GM21390 (cell line): ENCODE data around the gene NPR1.
"Not testable (repeated sequence)": the region's sequence is repeated elsewhere in the genome, so short reads cannot be mapped to it uniquely, and the experiment has no call there.

Source experiments
- ATAC-seq: cut with Tn5 transposase; IDR thresholded peaks from one replicate; pipeline ENCODE4 v1.9.1; 2021; ENCODE audit not compliant: unreplicated experiment

Gene NPR1

DNA sequence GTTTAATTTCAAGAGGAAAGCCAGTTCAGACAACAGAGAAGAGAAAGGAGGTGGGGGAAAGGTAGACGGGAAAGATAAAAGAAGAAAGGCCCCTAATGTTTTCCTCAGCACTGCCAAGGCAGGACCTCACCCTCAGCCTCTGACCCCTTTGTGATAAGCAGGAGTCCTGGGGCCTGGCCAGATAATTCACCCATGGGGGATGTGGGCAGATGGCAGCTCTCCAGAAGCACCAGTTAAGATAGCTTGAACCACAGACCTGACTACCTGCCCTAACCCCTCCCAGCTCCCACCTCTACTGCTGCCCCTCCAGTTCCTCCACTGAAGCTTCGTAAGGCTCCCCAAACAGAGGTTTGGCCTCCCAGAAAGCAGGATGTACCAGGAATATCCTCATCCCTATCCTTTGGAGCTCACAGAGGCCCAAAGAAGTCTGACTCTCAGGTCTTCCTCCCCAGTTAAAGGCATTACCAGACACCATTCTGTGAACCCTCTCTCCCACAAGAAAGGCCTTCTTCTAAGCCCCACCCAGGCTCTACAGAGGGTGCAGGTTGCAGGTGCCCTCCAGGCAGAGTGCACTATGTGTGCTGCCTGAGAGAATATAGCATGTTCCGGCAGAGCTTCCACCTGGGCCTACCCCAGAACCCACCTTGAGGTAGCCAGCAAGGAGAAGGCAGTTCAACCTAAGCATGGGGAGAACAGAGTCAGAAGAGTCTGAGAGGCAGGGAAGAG lies 29.2 kb upstream of the NPR1 start:
- ATAC-seq = no peak

DNA sequence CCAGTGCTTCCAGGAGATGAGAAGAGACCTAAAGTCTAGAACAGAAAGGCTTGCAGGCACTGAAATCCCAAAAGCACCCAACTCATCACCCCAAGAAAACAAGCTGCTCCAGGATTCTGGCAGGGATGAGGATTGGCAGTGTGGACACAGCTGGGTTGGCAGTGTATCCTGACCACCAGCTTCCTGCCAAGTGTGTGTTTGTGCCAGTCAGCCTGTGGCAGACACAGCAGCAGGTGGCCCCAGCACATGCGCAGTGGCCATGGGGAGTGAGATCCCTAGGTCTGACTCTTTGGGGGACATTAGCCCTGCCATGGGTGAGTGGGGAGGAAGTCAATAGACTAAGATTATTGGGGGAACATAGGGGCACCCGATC lies 28.6 kb upstream of the NPR1 start:
- ATAC-seq = no peak

DNA sequence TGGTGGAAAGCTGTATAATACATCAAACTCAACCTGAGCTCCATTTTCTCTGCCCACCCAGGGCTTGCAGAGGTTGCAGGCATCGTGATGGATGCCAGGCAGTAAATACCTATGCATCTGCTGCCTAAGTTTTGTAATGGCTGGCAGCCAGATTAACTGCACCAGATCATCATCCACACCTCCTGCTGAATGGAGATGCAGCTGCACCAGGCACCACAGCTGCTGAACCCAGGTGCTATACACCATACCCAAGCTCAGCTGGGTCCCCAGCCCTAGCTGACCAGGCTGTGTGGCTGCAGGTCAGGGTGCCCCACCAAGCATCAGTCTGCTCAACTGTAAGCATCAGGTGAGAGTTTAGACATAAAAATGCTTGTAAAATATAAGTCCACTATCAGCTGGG lies 26.7 kb upstream of the NPR1 start:
- no peak for ATAC-seq

DNA sequence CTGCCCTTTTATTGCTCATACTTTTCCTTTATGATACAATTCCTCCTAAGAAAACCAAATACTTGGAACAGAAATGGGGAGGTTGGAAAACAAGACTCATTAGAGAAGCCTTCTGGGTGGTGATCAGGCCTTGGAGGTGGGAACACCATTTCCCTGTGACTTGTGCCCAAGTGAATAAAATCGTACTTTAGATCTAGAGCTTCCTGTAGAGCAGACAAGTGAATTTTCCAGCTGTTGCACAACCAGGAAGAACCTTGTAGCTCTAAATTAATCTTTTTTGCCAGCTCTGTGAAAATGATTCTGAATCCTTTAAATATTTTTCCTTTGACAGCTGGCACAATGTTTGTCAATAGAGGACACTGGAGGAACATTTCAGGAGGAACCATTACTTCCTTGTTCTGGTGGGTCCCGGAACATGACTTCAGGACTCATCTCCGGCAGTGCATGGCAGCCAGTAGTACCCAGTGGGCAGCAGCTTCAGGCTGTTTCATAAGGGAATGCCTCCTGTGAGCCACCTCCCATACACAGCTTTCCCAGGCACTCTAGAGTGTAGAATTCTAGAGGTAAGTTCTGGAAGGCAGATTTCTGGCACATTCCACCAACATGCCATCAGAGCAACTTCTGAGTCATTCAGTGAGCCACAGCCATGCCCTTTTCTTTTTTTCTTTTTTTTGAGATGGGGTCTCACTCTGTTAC lies 25.5 kb upstream of the NPR1 start:
- ATAC-seq = no peak

DNA sequence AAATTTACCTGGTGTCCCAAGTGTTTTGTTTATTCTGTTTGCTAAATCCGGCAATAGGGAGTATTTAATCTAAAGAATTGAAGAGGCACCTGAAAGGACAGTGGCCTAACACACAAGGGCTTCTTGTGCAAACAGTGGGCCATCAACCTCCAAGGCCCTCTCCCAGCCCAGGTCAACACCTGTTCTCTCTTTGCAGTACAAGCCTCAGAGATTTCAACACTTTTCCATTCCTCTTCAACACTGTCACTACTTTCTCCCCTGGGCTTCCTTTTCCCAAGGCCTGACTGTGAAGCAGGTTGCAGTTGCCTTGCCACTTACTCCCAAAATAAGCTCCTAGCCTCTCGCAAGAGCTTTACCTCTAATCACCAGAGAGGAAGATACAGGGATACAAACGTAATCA lies 23.2 kb upstream of the NPR1 start:
- ATAC-seq = no peak

DNA sequence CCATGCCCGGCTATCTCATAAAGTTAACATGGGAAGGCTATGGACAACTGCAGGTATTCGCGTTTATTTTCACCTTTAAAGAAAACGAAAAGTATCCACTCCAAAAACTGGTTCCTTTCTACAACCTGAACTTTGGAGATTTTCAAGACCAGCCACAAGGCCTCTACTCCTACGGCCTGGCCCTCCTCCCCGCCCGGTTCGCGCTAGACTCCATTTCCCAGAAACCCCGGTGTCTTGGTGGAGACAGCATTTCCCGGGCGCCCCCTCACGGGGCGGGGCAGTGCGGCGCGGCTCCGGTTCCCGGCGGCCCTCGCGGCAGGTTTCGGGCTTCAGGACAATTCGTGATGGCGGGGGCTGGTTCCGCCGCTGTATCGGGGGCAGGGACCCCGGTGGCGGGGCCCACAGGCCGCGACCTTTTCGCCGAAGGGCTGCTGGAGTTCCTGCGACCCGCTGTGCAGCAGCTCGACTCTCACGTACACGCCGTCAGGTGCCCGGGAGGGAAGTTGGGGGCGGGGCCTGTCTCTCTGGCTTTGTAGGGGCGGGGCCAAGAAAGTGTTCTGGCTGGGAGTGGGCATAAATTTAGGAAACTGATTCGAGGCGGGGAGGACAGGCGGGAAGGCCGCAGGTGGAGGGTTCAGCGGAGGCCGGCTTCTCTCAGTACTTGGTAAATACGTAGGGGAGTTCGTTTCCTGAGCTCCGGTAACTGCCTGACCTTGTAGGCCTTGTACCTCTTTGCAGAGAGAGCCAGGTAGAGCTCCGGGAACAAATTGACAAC lies 19.9 kb upstream of the NPR1 start, which contains the start of gene SNAPIN:
Gene SNAPIN (plus strand): TSS at position 304 of the 775 bp plus-strand sequence. CDS start 41 bp downstream, at position 345.
- peak; percentile 94 for ATAC-seq

DNA sequence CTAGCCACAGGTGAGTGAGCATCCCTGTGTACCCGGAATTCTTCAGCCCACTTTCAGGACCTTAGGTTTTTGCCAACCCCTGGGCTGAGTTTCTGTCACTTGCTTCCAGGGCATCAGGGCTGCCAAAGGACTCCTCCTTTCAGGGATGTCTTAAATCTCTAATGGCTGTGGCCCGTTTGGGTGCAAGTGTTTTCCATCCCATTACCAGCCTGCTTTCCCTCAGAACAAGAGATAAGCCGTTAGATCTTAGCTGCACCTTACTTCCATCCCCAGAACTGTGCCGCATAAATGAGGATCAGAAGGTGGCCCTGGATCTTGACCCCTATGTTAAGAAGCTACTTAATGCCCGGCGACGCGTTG lies 19.3 kb upstream of the NPR1 start:
- no peak for ATAC-seq

DNA sequence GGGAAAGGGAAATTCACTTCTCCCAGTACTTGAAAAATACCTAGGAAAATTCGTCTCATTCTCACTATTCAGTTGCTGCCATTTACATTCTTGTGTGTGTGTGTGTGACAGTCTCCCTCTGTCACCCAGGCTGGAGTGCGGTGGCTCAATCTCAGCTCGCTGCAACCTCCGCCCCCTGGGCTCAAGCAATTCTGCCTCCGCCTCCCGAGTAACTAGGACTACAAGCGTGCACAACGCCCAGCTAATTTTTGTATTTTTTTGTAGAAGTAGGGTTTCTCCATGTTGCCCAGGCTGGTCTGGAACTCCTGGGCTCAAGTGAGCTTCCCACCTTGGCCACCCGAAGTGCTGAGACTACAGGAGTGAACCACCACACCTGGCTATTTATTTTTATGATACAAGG lies 18.8 kb upstream of the NPR1 start:
- no peak for ATAC-seq

DNA sequence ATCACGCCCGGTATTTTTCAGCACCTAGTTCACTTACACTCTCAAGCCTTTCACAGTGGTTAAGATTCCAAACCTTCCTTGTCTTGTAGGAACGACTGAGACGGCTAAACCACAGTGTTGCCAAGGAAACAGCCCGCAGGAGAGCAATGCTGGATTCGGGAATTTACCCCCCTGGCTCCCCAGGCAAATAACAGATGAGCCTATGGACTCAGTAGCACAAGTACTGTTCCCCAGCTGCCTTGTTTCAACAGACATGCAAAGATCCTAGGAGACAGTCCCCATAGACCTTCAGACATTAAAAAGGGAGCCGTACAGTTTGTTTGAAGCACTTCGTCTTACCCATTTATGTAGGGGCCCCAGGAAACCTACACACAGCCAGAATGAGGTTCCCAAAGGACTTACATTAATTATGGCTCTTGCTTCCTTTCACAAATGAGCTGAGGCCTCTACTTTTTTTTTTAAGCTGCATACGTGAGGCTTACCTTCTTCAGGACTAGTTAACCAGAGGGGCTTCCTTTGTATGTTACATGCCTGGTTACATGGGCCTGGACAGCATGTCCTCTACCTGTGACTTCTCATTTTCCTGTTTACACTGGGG lies 17.3 kb upstream of the NPR1 start:
- no peak for ATAC-seq

DNA sequence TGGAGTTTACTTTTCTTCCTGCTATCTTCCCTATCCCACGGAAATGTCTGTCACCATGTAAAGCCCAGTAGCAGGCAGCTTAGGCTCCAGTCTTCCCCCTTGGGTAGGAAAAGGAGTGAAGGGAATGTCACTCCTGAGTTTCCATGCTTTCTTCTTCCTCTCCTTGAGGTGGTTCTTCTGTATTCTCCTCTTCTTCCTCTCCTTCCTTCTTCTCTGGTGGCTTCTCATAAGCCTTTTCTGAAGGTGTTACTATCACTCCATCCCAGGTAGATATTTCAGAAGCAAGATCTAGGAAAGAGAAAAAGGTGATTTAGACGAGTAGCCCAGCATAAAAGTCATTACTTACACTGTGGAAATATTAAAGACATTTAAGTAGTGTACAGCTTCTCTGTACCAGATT lies 16.2 kb upstream of the NPR1 start:
- no peak for ATAC-seq

DNA sequence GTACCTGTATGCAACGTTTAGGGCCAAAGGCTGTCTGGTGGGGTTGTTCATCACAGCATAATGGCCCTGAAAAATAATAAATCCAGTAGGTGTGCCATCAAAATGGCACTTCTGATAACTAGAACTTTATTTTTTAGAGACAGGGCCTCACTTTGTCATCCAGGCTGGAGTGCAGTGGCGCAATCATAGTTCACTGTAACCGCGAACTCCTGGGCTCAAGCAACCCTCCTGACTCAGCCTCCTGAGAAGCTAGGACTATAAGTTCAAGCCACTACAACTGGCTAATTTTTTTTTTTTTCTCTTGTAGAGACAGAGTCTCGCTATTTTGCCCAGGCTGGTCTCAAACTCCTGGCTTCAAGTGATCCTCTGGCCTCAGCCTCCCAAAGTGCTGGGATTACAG lies 15.3 kb upstream of the NPR1 start:
- no peak for ATAC-seq

DNA sequence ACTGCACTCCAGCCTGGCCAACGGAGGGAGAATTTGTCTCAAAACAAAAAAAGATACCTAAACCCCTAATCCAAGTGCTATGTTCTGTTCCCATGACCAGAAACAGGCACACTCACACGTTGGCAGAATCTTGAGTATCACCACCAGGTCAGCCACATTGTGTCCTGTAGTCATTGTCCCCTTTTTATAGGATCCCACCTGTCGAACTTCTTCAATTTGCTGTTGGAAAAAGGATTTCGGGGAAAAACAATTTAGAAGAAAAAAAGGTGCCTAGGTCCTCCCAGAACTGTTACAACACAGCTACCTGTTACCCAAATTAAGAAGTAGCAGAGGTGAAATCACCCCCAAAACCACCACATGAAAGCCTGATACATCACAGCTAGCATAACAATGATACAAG lies 11.0 kb upstream of the NPR1 start:
- ATAC-seq = no peak

DNA sequence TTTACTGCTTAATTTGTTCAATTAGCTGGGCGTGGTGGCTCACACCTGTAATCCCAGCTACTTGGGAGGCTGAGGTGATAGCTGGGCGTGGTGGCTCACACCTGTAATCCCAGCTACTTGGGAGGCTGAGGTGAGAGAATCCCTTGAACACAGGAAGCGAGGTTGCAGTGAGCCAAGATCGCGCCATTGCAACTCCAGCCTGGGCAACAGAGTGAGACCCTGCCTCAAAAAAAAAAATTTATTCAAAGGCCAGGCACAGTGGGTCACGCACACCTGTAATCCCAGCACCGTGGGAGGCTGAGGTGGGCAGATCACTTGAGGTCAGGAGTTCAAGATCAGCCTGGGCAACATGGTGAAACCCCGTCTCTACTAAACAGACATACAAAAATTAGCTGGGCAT lies 9.8 kb upstream of the NPR1 start:
- not testable (repeated sequence) for ATAC-seq

DNA sequence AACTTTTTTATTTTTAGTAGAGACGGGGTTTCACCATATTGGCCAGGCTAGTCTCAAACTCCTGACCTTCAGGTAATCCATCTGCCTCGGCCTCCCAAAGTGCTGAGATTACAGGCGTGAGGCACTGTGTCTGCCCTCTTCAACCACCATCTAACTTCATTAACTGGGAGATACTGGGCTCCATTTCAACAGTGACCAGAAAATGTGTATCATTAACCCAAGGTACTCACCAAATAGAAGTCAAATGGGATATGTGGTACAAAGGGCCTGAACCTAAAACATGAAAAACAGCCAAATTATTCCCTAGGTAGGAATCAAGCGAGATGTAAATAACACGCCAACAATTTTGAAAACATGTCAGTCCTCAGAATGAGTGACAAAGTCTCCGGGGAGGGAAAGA lies 8.9 kb upstream of the NPR1 start:
- no peak for ATAC-seq

DNA sequence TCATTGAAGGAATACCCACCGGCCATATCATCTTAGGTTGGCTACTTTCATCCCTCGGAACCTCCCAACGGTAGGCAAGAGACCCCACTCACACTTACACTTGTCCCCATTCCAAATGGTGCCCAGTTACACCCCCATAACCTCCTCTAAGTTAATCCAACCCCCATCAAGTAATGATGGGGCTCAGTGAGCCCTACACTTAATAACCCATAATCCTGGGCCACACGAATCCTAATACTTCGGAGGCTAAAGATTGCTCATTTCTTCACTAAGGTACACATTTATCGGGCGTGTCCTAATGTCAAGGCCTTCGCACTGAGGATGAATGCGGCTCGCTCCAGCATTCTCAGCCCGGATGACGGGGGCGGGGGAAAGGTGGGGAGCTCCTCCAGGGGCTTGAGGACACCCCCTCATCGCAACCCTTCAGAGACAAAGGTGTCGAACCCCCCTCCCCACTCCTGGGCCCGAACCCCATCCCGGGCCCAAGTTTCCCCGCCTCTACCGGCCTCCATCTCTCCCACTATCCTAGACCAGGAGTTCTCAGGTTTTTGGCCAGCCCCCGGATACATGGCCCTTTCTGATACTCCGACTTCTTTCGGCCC lies 8.1 kb upstream of the NPR1 start:
- ATAC-seq = no peak

DNA sequence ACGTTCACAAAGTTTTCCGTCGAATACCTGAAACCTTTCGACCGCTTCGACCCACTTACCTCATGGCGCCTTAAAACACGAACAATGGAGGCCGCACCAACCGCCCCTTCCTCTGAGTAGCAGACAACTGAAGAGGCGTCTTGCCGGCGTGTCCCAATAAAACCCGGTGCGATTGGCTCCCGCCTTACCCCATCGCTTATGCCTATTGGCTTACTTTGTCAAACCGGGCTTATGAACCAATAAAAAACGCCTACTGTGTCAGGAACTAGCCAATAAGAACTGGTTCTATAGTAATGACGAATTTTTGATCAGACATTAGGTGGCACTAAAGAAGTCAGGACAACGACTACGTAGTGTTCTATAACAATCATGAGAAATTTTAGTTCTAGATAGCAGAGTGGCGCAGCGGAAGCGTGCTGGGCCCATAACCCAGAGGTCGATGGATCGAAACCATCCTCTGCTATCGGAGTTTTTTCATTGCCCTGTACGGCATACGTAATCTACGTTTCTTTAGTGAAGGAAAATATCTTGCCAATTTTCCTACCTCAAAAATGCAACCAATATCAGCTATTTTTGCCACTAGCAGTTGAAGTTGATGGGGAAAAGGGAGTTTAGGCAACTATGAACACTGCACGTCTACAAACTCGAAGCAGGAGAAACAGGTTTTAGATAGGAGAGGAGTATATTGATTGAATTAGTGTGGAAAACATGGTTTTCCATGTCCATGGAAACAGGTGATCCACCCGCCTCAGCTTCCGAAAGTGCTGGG lies 7.4 kb upstream of the NPR1 start, which contains the start of gene ILF2:
Gene ILF2 (minus strand): TSS at position 135 of the 769 bp plus-strand sequence. CDS start 71 bp downstream, at position 64.
- ATAC-seq = peak; percentile 83

DNA sequence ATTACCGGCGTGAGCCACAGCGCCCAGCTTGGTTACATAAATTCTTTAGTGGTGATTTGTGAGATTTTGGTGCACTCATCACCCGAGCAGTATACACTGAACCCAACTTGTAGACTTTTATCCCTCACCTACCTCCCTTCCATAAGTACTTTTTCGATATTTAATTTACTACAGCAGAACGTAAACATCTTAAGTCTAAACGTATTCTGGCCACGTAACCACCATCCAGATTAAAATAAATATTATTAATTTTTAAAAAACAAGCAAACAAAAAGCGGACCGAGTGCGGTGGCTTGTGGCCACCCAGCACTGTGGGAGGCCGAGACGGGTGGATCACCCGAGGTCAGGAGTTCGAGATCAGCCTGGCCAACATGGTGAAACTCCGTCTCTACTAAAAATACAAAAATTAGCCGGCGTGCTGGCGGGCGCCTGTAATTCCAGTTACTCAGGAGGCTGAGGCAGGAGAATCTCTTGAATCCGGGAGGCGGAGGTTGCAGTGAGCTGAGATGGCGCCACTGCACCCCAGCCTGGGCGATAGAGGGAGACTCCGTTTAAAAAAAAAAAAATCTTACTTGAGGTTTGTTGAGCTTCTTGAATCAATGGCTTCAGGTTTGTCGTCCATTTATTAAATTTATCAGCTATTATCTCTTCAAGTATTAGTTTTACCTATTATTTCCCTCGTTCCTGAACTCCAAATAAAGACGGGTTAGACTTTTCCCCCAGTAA lies 6.7 kb upstream of the NPR1 start:
- ATAC-seq = peak; percentile 32

DNA sequence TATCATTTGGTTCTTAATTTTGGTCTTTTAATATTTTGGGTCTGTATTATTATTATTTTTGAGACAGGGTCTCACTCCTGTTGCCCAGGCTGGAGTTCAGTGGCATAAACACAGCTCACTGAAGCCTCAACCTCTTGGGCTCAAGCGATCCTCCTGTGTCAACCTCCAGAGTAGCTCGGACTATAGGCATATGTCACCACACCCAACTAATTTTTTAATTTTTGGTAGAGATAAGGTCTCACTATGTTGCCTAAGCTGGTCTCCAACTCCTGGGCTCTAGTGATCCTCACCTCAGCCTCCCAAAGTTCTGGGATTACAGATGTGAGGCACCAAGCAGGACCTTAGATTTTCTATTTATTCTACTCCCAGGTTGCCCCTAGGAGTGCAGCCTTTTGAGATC lies 5.0 kb upstream of the NPR1 start:
- no peak for ATAC-seq

DNA sequence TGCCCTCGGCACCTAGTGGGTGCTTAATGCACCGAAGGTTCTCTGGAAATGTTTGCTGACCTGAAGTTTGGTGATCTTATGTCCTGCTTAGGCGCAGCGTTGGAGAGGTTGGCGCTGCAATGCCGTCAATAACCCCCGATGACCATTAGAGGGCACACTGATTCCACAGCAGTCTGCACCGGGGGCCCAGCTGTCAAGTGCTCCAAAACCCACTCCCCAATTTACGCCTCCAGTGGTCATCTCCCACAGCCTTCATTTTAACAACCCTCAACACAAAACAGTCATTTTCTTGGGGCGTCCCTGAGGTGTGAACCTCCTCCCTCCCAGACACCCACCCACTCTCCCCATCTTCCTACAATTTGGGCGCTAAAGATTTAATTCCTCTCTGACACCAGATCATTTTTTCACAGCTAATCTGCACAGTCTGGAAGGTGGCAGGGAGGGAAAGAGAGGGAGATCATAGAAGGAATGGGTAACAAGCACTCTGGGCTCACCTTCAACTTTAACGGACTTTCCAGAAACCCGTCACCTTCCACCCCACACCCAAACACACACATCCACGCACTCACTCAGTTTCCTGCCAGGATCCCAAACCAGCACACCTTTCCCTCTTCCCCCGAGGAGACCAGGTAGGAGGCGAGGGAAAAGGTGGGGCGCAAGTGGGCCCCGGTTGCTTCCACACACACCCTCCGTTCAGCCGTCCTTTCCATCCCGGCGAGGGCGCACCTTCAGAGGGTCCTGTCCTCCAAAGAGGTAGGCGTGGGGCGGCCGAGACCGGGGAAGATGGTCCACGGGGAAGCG lies 570 bp upstream of the NPR1 start:
- no peak for ATAC-seq
